GM21528 (cell line): Measurements from ENCODE around the gene PDS5A.
"Not testable (repeated sequence)": the region's sequence is repeated elsewhere in the genome, so short reads cannot be mapped to it uniquely, and the experiment has no call there.

Experiments
- ATAC-seq: cut with Tn5 transposase; IDR thresholded peaks from one replicate; pipeline ENCODE4 v1.9.1; 2021; ENCODE audit warnings: mild to moderate bottlenecking, moderate library complexity; ENCODE audit not compliant: unreplicated experiment, low FRiP score

The PDS5A gene

DNA sequence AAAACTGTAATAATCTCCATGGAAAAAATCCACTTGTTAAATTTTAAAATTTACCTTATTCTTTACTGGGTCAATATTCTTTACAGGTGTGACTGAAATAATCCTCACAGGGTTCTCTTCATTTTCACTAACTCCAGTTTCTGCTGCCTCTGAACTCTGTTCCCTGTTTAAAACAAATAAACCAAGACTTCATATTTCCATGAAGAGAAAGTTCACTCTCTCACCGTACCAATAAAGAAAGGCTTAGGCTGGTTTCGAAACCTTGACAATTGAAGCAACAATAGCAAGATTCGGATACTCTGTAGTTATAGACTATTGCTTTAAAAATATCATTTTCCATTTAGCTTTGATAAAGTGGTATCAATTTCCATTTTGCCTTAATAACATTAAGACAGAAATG is 135.8 kb downstream of the PDS5A start:
- ATAC-seq, result no peak

DNA sequence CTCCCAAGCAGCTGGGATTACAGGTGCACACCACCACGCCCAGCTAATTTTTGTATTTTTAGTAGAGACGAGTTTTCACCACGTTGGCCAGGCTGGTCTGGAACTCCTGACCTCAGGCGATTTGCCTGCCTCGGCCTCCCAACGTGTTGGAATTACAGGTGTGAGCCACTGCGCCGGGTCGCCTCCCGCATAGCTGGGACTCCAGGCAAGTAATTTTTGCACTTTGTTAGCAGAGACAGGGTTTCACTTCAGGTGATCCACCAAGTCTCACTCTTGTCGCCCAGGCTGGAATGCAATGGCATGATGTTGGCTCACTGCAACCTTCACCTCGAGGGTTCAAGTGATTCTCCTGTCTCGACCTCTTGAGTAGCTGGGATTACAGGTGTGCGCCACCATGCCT is 137.2 kb downstream of the PDS5A start:
- not testable (repeated sequence) for ATAC-seq

DNA sequence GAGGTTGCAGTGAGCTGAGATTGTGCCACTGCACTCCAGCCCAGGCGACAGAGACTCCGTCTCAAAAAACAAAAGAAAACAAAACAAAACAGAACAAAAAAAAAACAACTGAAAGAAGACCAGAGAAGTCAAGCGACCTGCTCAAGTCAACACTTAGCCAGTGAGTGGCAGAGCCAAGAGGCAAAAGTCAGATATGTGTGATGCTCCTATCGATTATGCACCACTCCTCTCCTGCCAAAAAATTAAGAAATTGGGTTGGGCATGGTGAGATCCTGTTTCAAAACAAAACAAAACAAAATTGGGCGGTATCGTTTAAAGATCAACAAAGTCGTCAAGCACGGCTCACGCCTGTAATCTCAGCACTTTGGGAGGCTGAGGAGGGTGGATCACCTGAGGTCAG is 137.7 kb downstream of the PDS5A start:
- no peak for ATAC-seq

DNA sequence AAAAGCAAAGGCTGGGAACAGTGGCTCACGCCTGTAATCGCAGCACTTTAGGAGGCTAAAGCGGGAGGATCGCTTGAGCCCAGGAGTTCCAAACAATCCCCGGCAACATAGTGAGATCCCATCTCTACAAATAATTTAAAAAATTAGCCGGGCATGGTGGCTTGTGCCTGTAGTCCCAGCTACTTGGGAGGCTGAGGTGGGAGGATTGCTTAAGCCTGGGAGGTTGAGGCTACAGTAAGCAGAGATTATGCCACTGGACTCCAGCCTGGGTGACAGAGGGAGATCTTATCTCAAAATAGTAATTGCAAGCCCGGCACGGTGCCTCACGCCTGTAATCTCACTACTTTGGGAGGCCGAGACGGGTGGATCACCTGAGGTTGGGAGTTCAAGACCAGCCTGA is 139.3 kb downstream of the PDS5A start:
- ATAC-seq, result not testable (repeated sequence)

DNA sequence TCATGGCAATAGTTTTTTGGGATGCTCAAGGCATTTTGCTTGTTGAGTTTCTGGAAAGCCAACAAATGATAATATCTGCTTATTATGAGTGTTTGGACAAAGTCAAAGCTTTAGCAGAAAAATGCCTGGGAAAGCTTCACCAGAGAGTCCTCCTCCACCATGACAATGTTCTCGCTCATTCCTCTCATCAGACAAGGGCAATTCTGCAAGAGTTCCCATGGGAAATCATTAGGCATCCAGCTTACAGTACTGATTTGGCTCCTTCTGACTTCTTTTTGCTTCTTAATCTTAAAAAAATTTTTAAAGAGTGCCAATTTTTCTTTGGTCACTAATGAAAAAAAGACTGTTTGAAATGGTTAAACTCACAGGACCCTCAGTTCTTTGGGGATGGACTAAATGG is 143.4 kb downstream of the PDS5A start:
- ATAC-seq, result no peak

DNA sequence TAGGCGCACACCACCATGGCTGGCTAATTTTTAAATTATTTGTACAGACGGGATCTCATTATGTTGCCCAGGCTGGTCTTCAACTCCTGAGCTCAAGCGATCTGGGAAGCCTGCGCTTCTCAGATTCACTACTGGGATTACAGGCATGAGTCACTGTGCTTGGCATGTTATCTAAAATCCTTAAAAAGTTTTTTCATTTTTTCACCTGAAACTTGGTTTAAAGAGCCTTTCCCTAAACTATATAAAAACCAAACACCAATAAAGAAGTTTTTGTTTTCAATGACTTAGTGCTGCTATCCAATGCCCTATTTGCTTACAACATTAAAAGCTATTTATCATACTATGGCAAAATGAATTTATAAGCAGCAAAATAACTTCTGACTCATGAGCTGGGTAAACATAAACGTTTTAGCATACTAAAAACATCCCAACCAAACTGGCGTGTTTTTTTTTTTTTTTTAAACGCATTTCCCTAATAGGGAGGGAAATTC is 151.9 kb downstream of the PDS5A start:
- no peak for ATAC-seq

DNA sequence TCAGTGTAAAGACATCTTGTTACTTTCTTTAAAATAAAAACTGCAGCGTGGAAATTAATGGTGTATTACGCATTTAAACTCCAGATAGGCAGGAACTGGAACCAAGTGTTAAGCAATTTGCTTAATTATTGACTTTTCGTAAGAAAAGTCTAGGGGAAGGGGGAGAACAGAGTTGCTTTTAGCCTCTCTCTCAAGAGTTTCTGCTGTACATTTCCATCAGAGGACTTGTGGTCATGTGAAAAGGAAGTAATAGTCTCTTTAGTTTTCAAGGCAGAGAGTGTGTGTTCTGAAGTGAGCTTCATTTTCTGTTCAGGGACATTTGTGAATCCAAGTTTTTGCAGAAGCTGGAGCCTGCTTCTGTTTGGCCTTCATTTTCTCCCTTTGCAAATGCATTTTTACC is 152.6 kb downstream of the PDS5A start:
- no peak for ATAC-seq

DNA sequence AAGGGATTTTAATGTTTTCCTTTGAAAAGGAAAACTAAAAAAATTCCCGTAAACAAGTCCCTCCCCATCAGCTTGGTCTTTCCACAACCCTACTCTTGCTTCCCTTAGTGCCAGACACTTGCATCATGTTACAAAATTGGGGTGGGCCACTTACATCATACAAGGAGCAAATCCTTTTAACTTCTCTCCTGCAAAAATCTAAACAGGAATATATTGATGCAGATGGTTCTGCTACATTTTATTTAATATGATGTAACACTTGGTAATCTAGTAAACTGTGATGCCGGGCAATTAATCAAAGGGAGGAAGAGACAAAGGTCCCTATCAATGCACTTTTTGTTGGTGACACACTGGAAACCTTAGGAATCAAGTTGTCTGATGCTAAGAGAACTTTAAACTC is 154.5 kb downstream of the PDS5A start:
- no peak for ATAC-seq

DNA sequence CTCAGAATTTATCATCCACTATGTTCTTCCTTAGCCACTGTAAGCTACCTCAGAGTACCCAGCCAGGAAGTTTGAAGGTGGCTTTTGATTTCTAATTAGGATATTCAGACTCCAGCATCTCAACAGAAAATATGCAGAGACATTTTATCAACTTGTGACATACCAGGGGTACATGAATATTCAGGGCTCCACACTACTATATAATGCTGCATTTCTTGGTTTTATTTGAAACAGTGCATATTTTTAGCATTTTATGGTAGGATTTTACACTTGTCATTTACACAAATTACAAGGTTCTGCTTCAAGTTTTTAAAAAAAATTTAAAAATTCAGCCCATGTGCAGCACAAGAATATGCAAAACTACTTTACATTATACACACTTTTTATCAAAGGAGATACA is 155.0 kb downstream of the PDS5A start:
- no peak for ATAC-seq

DNA sequence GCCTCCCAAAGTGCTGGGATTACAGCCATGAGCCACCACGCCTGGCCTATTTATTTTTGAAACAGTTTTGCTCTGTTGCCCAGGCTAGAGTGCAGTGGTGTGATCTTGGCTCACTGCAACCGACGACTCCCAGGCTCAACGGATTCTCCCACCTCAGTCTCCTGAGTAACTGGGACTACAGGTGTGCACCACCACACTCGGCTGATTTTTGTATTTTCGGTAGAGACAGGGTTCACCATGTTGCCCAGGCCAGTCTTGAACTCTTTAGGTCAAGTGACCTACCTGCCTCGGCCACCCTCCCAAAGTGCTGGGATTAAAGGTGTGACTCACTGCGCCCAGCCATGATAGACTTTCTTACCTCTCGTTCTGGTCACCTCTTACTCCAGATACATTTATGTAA is 155.8 kb downstream of the PDS5A start:
- ATAC-seq, result no peak

DNA sequence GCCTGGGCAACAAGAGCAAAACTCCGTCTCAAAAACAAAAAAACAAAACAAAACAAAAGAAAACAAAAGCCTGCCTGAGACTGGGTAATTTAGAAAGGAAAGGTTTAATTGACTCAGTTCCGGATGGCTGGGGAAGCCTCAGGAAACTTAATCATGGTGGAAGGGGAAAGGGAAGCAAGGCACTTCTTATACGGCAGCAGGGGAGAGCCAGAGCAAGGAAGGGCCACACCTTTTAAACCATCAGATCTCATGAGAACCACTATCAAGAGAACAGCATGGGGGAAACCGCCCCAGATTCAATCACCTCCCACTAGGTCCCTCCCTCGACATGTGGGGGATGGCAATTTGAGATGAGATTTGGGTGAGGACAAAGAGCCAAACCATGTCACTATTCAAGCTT is 157.5 kb downstream of the PDS5A start:
- ATAC-seq, result no peak

DNA sequence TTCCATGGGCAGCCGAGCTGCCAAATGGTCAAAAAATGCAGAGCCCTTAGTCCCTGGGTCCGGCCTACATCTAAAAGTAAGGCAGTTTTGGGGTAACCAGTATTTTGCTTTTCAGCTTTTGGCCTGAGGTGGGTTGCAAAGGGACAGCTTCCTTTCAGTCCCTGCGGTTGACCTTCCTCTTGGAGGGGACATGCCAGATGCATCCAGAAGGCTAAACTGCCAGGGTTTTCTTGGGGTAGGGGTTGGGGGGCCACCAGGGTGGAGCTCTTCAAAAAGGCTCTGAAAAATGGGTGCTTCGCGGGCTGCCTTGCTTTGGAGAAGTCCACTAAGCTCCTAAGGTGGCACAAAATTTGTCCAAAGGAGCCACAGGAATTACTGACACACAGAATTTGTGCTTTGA is 159.1 kb downstream of the PDS5A start:
- ATAC-seq, result no peak

DNA sequence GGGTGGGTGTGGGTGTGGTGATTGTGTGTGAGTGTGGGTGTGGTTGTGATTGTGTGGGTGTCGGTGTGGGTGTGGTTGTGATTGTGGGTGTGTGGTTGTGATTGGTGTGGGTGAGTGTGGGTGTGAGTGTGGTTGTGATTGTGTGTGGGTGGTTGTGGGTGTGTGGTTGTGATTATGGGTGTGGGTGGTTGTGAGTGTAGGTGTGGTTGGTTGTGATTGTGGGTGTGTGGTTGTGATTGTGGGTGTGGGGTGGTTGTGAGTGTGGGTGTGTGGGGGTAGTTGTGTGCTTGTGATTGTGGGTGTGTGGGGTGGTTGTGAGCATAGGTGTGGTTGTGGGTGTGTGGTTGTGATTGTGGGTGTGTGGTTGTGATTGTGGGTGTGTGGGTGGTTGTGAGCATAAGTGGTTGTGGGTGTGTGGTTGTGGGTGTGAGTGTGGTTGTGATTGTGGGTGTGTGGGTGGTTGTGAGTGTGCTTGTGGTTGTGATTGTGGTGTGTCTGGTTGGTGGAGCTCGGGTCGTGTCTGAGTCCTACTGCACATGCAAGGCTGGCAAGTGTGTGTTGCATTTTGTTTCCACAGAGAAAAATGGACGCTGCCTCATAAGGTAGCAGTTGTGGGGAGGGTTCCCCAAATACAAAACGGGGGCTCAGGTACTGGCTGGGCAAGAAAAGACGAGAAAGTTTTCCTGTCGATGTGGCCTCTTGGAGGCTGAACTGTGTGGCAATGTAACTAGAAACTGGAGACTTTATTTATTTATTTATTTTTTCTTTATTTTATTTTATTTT is 163.1 kb downstream of the PDS5A start:
- ATAC-seq, result no peak

DNA sequence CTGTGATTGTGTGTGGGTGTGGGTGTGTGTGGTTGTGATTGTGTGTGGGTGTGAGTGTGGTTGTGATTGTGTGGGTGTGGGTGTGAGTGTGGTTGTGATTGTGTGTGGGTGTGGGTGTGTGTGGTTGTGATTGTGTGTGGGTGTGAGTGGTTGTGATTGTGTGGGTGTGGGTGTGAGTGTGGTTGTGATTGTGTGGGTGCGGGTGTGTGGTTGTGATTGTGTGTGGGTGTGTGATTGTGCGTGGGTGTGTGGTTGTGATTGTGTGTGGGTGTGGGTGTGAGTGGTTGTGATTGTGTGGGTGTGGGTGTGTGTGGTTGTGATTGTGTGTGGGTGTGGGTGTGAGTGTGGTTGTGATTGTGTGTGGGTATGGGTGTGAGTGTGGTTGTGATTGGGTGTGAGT is 163.9 kb downstream of the PDS5A start:
- ATAC-seq, result not testable (repeated sequence)

DNA sequence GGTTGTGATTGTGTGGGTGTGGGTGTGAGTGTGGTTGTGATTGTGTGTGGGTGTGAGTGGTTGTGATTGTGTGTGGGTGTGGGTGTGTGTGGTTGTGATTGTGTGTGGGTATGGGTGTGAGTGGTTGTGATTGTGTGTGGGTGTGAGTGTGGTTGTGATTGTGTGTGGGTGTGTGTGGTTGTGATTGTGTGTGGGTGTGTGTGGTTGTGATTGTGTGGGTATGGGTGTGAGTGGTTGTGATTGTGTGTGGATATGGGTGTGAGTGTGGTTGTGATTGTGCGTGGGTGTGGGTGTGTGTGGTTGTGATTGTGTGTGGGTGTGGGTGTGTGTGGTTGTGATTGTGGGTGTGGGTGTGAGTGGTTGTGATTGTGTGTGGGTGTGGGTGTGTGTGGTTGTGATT is 164.7 kb downstream of the PDS5A start:
- not testable (repeated sequence) for ATAC-seq

DNA sequence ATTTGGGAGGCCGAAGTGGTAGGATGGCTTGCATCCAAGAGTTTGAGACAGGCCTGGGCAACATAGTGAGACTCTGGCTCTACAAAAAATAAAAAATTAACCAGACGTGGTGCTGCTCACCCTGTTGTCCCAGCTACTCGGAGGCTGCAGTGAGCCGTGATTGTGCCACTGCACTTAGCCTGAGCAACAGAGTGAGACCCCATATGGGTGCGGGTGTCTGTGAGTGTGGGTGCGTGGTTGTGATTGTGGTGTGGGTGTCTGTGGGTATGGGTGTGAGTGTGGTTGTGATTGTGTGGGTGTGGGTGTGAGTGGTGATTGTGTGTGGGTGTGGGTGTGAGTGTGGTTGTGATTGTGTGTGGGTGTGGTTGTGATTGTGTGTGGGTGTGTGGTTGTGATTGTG is 165.2 kb downstream of the PDS5A start:
- no peak for ATAC-seq

DNA sequence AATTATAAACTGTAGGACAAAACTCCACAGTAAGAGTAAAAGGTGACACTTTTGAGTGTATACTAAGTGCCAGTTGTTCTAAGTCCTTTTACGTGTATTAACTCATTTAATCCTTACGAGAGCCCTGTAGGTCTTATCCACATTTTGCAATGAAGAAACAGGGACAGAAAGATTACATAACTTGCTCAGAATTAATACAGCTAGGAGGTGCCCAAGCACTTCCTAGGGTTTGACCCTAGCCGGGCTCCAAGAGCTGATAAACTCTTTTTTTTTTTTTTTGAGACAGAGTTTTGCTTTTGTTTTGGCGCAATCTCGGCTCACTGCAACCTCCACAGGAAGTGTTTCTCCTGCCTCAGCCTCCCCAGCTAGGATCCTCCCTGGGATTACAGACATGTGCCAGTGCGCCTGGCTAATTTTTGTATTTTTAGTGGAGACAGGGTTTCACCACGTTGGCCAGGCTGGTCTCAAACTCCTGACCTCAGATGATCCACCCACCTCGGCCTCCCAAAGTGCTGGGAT is 169.4 kb downstream of the PDS5A start:
- ATAC-seq, result no peak

DNA sequence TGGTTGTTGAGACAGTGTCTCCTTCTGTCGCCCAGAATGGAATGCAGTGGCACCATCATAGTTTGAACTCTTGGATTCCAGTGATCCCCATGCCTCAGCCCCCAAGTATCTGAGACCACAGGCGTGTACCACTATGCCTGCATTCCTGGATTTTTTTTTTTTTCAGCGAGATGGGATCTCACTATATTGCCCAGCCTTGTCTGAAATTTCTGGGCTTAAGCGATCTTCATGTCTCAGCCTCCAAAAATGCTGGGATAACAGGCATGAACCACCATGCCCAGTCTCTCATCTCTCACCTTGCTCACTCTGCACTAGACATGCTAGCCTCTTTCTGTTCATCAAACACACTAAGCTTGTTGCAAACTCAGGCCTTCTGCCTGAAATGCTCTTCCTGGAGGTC is 175.7 kb downstream of the PDS5A start:
- no peak for ATAC-seq

DNA sequence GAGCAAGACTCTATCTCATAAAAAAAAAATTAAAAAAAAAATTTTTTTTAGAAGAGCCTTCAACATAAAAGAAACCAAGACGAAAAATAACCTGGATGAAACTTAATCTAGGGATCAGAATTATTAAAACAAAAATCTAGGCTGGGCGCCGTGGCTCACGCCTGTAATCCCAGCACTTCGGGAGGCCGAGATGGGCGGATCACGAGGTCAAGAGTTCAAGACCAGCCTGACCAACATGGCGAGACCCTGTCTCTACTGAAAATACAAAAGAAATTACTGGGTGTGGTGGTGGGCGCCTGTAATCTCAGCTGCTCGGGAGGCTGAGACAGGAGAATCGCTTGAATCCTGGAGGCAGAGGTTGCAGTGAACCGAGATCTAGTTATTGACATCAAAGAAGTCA is 184.7 kb downstream of the PDS5A start:
- ATAC-seq, result not testable (repeated sequence)

DNA sequence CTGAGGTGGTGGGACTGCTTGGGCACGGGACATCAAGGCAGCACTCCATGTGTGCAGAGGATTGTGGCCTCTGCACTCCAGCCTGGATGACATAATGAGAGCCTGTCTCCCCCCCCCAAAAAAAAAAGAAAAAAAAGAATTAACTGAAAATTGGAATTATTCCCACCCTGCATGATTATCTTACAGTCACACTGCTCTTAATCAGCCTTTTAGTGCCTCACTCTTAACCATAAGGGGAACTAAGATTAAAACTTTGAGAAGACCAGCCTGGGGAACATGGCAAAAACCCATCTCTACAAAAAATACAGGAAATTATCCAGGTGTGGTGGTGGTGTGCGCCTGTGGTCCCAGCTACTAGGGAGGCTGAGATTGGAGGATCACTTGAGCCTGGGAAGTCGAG is 185.2 kb downstream of the PDS5A start:
- no peak for ATAC-seq

DNA sequence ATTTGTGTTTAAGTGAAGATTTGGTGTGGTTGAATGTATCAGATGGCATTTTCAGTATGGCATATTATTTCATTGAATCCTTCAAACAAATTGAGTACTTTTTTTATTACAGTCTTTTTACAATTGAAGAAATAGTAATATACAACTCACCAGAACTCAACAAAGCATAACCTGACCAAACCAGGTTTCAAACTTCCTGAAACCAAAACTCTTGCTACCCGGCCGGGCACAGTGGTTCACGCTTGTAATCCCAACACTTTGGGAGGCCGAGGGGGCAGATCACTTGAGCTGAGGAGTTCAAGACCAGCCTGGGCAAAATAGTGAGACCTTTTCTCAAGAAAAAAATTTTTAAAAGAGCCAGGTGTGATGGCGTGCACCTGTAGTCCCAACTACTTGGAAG is 185.6 kb downstream of the PDS5A start:
- ATAC-seq, result no peak

DNA sequence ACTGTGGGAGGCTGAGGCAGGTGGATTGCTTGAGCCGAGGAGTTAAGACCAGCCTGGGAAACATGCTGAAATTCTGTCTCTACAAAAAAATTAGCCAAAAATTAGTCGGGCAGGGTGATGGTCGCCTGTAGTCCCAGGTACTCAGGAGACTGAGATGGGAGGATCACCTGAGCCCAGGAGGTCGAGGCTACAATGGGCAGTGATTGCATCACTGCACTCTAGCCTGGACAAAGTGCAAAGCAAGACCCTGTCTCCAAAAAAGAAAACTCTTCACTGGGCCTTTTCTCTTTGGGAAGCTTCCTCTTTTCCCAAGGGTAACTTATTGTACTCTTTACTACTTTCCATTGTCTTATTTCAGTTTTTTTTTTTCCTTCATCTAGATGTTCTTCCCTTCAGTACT is 190.9 kb downstream of the PDS5A start:
- ATAC-seq, result no peak
